HEK293 (cell line): ENCODE measurements around the gene HPSE2.

Experiments
- CTCF ChIP-seq: fragments of 450-650 bp; formaldehyde crosslinking; IDR thresholded peaks from 2 replicates; pipeline ENCODE4 v1.5.1; 2016; ENCODE audit warnings: missing biosample characterization, missing genetic modification characterization
- HOXD13 ChIP-seq: sonication (generic); formaldehyde crosslinking; IDR thresholded peaks from 2 replicates; pipeline ENCODE4 v1.8.0; 2022; ENCODE audit warnings: missing genetic modification reagents, borderline replicate concordance
- ZIC2 ChIP-seq: fragments of 450-650 bp; formaldehyde crosslinking; IDR thresholded peaks from 2 replicates; pipeline ENCODE4 v1.5.1; 2016; ENCODE audit warnings: missing biosample characterization, missing genetic modification characterization

GRCh38 chr10:98458809-98459784, 776.6 kb downstream of the HPSE2 start:
- TF ChIP-seq HOXD13 (CRISPR knock-in tag), result no peak
- TF ChIP-seq CTCF (tag by site-specific recombination), result no peak
- no peak for TF ChIP-seq ZIC2
